NB4 (cell line): ENCODE measurements around the gene ANKHD1.
A peak's percentile ranks its signal among the peaks of the same experiment; 100 is the strongest.

Experiments
- DNase-seq: peaks from one replicate; pipeline ENCODE4 v3.0.0; 2010; ENCODE audit warnings: low read depth
- H3K4me3 ChIP-seq: one replicate; pipeline ENCODE4 v1.5.1; 2011; ENCODE audit warnings: mild to moderate bottlenecking, low read depth, low read length, moderate library complexity
- CTCF ChIP-seq: IDR thresholded peaks from one replicate; pipeline ENCODE4 v1.5.1; 2012; ENCODE audit warnings: low read depth, low read length
- MAX ChIP-seq: IDR thresholded peaks from 2 replicates; pipeline ENCODE4 v1.6.1; 2011; ENCODE audit warnings: low read depth, low read length
- MYC ChIP-seq: IDR thresholded peaks from 2 replicates; pipeline ENCODE4 v1.6.1; 2011; ENCODE audit warnings: low read depth, low read length
- POLR2A ChIP-seq: IDR thresholded peaks from 2 replicates; pipeline ENCODE4 v1.6.1; 2011; ENCODE audit warnings: mild to moderate bottlenecking; ENCODE audit not compliant: insufficient read length; ENCODE audit errors: extremely low read depth

The ANKHD1 gene

DNA sequence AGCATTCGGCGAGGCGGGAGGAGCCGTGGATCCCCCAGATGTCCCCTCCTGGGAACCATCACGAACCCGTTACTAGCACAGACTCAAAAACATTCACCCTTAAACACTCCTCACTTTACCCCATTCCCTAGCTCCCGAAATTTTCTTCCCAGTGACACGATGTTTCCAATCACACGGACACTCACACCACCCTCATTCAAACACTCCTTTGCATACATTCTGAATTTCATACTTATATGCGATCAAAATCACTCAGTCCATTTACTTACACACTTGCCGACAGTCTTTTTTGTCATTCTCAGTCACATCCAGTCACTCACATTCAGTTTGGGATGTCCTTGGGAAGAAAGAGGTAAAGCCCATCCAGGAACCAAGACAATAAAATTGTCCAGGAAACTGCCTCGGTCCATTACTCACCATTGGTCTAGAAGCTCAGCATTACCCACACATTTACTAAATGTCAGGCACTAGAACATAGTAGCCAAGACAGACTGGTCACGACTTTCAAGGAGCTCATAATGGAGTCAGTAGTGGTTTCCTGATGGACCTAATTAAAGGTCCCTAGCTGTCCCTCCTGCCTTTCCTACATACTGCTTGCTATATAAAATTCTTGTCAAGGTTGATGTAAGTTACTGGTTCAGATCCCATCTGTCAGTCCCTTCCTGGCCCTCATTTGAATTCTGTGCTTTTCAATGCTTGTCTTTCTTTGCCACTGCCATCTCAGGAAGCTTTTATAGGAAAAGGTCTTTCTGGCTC is 163.6 kb downstream of the ANKHD1 start:
- H3K4me3 ChIP-seq, result peak overlapping the region; percentile 95
- TF ChIP-seq MYC, result no peak
- no peak for TF ChIP-seq POLR2A
- no peak for TF ChIP-seq MAX
- no peak for TF ChIP-seq CTCF
- no peak for DNase-seq

DNA sequence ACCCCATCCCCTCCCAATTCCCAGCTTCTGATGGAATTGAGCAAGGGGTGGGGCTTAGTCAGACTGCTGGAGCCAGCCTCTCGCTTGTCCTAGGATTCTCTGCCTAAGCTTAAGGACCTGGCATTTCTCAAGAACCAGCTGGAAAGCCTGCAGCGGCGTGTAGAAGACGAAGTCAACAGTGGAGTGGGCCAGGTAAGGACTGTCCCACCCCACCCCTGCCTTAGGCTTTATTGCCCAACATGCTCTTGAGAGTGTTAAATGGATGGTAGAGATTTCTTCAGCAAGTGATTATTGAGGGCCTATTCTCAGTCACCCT is 164.1 kb downstream of the ANKHD1 start:
- TF ChIP-seq MAX (no peak), MYC (no peak), CTCF (no peak)
- no peak for DNase-seq
- H3K4me3 ChIP-seq, result peak overlapping the region; percentile 95

DNA sequence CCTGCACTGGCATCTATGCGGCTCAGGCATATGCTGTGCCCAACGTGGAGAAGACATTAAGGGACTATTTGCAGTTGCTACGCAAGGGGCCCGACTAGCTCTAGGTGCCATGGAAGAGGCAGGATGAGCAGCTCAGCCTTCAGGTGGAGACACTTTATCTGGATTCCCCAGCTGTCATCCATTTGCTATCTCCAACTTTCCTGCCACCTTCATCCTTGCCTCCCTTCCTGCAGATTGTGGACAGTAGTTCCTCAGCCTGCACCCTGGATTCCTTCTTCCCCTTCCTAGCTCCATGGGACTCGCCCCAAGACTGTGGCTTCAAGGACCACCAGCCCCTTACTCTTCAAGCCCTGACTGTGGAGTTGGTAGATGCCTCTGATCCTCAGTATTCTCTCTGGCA is 165.0 kb downstream of the ANKHD1 start:
- no peak overlapping the region for H3K4me3 ChIP-seq
- DNase-seq, result no peak
- TF ChIP-seq MAX, result no peak

- TF ChIP-seq MAX (no peak), CTCF (no peak), MYC (no peak), POLR2A (no peak)
- no peak overlapping the region for H3K4me3 ChIP-seq
- no peak for DNase-seq
Measured at GRCh38 chr5:140567136-140567818, 165.6 kb downstream of the ANKHD1 start.

DNA sequence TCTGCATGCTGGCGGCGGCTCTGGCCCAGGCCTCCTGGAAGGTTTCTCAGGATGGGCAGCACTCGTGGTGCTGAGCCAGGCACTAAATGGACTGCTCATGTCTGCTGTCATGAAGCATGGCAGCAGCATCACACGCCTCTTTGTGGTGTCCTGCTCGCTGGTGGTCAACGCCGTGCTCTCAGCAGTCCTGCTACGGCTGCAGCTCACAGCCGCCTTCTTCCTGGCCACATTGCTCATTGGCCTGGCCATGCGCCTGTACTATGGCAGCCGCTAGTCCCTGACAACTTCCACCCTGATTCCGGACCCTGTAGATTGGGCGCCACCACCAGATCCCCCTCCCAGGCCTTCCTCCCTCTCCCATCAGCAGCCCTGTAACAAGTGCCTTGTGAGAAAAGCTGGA is 166.2 kb downstream of the ANKHD1 start:
- DNase-seq, result no peak
- no peak overlapping the region for H3K4me3 ChIP-seq
- TF ChIP-seq MAX (no peak), POLR2A (no peak), CTCF (no peak), MYC (no peak)

DNA sequence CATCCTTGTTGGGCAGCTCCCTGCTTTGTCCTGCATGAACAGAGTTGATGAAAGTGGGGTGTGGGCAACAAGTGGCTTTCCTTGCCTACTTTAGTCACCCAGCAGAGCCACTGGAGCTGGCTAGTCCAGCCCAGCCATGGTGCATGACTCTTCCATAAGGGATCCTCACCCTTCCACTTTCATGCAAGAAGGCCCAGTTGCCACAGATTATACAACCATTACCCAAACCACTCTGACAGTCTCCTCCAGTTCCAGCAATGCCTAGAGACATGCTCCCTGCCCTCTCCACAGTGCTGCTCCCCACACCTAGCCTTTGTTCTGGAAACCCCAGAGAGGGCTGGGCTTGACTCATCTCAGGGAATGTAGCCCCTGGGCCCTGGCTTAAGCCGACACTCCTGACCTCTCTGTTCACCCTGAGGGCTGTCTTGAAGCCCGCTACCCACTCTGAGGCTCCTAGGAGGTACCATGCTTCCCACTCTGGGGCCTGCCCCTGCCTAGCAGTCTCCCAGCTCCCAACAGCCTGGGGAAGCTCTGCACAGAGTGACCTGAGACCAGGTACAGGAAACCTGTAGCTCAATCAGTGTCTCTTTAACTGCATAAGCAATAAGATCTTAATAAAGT is 166.9 kb downstream of the ANKHD1 start:
- H3K4me3 ChIP-seq, result no peak overlapping the region
- no peak for TF ChIP-seq MAX
- TF ChIP-seq MYC, result no peak
- no peak for TF ChIP-seq CTCF
- TF ChIP-seq POLR2A, result no peak
- DNase-seq, result no peak
